Lower lobe of right lung (tissue), 2 donors: ENCODE measurements around the gene POP7. TPM values are rescaled to one million over a fixed set of nuclear protein-coding genes. Genes with fewer than 3 reads are reported as not detected.
"Not testable (repeated sequence)": the region's sequence is repeated elsewhere in the genome, so short reads cannot be mapped to it uniquely, and the experiment has no call there.

Experiments
- ATAC-seq, 2 donors: fragments of 200-7000 bp; cut with Tn5 transposase; one replicate each; pipeline ENCODE4 v1.9.1; 2020 to 2022; ENCODE audit warnings: mild to moderate bottlenecking in 2 of 2, moderate library complexity in 2 of 2
- DNase-seq: peaks from one replicate; pipeline ENCODE4 v3.0.0-alpha.2; 2020
- H3K27ac ChIP-seq: fragments of 200-600 bp; one replicate; pipeline ENCODE4 v1.8.0; 2022
- H3K27me3 ChIP-seq: fragments of 200-600 bp; one replicate; pipeline ENCODE4 v1.8.0; 2022; ENCODE audit warnings: low read depth
- H3K36me3 ChIP-seq: fragments of 200-600 bp; one replicate; pipeline ENCODE4 v1.8.0; 2022; ENCODE audit warnings: mild to moderate bottlenecking
- H3K4me1 ChIP-seq: fragments of 200-600 bp; one replicate; pipeline ENCODE4 v1.8.0; 2022
- H3K4me3 ChIP-seq: fragments of 200-600 bp; one replicate; pipeline ENCODE4 v1.8.0; 2022; ENCODE audit warnings: mild to moderate bottlenecking
- H3K9me3 ChIP-seq: fragments of 200-600 bp; one replicate; pipeline ENCODE4 v1.8.0; 2022
- CTCF ChIP-seq: fragments of 200-600 bp; IDR thresholded peaks from one replicate; pipeline ENCODE4 v1.8.0; 2022; ENCODE audit warnings: antibody characterized with exemption, mild to moderate bottlenecking
- intact Hi-C: fragments of 100-400 bp; cut with DNase I; formaldehyde crosslinking; loops from one replicate; pipeline ENCODE4 v1.11.0; 2022
- total RNA-seq: library from RNA; stranded (reverse); fragmentation: NEBNext Ultra II Directional; extraction: Animal tissue kit (Norgen Biotek cat#: 25700); gene quantifications from one replicate; pipeline ENCODE4 v1.2.1, GENCODE V29; 2021
- donor health status: DM: no; HTN: yes; CAD: no; lungs with severe emphysema.

The POP7 gene
- total RNA-seq, 1 donor from 2014 or later: 21.5 TPM

GRCh38 chr7:100722480-100723212 is 16.7 kb downstream of the POP7 start:
- peaks cover 27% of the 10 kb centered on the region for H3K27me3 ChIP-seq
- H3K27ac ChIP-seq: no peak overlapping the region
- DNase-seq (no peak), ATAC-seq (no peak)
- no peaks in the 10 kb centered on the region for H3K9me3 ChIP-seq
- H3K36me3 ChIP-seq: no peaks in the 10 kb centered on the region
- TF ChIP-seq CTCF: no peak
- H3K4me1 ChIP-seq: peaks cover 6% of the 10 kb centered on the region
- no peak overlapping the region for H3K4me3 ChIP-seq
- intact Hi-C loops: no loop called here

GRCh38 chr7:100723732-100724275 is 17.9 kb downstream of the POP7 start:
- intact Hi-C loops: no loop called here
- Histone ChIP-seq H3K4me3 (no peak overlapping the region), H3K27ac (no peak overlapping the region), H3K36me3 (no peaks in the 10 kb centered on the region), H3K4me1 (peaks cover 6% of the 10 kb centered on the region), H3K9me3 (no peaks in the 10 kb centered on the region), H3K27me3 (peaks cover 27% of the 10 kb centered on the region)
- no peak for ATAC-seq
- no peak for DNase-seq
- no peak for TF ChIP-seq CTCF

- H3K27ac ChIP-seq, intact Hi-C loops, H3K4me3 ChIP-seq, ATAC-seq, DNase-seq, H3K36me3 ChIP-seq, H3K4me1 ChIP-seq, H3K9me3 ChIP-seq: not testable (repeated sequence)
- peaks cover 27% of the 10 kb centered on the region for H3K27me3 ChIP-seq
Observed at GRCh38 chr7:100724364-100724763, 18.4 kb downstream of the POP7 start.

GRCh38 chr7:100726996-100727761 is 21.3 kb downstream of the POP7 start:
- Histone ChIP-seq H3K36me3 (no peaks in the 10 kb centered on the region), H3K4me1 (peaks cover 6% of the 10 kb centered on the region), H3K4me3 (no peak overlapping the region), H3K27ac (no peak overlapping the region), H3K27me3 (peaks cover 7% of the 10 kb centered on the region), H3K9me3 (no peaks in the 10 kb centered on the region)
- TF ChIP-seq CTCF: no peak
- DNase-seq: no peak
- intact Hi-C loops: no loop called here
- ATAC-seq: peak; percentile 46 to 53

GRCh38 chr7:100728196-100728595 is 22.3 kb downstream of the POP7 start:
- no peak for ATAC-seq
- no peak overlapping the region for H3K27ac ChIP-seq
- no peaks in the 10 kb centered on the region for H3K36me3 ChIP-seq
- peaks cover 7% of the 10 kb centered on the region for H3K27me3 ChIP-seq
- peaks cover 6% of the 10 kb centered on the region for H3K4me1 ChIP-seq
- intact Hi-C loops: no loop called here
- no peak for TF ChIP-seq CTCF
- H3K4me3 ChIP-seq: no peak overlapping the region
- no peaks in the 10 kb centered on the region for H3K9me3 ChIP-seq
- DNase-seq: no peak
